ENCODE results near the gene ANTXR2.

DNA sequence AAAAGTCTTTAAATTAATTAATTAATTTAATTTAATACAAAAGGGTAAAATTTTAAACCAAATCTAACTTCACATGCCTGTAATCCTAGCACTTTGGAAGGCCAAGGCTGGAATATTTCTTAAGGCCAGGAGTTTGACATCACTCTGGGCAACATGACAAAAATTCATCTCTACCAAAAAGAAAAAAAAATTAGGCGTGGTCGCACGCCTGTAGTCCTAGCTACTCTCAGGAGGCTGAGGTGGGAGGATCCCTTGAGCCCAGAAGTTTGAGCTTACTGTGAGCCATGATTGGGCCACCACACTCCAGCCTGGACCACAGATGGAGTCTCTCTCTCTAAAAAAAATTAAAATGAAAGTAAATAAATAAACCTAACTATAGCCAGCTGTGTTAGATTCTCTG lies 39.2 kb upstream of the ANTXR2 start:
- TF ChIP-seq, protein P1, sequence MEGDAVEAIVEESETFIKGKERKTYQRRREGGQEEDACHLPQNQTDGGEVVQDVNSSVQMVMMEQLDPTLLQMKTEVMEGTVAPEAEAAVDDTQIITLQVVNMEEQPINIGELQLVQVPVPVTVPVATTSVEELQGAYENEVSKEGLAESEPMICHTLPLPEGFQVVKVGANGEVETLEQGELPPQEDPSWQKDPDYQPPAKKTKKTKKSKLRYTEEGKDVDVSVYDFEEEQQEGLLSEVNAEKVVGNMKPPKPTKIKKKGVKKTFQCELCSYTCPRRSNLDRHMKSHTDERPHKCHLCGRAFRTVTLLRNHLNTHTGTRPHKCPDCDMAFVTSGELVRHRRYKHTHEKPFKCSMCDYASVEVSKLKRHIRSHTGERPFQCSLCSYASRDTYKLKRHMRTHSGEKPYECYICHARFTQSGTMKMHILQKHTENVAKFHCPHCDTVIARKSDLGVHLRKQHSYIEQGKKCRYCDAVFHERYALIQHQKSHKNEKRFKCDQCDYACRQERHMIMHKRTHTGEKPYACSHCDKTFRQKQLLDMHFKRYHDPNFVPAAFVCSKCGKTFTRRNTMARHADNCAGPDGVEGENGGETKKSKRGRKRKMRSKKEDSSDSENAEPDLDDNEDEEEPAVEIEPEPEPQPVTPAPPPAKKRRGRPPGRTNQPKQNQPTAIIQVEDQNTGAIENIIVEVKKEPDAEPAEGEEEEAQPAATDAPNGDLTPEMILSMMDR (IDR thresholded peaks at IDR 0.05) = no peak
- no peak for TF ChIP-seq POLR2A (IDR thresholded peaks at IDR 0.05)
